LNCAP (cell line): Measurements from ENCODE around the gene ARID4A.

ENCODE experiments used
- CTCF ChIP-seq: fragments of 450-650 bp; IDR thresholded peaks from 2 replicates; pipeline ENCODE4 v1.5.1; 2017; ENCODE audit warnings: mild to moderate bottlenecking

Gene ARID4A

GRCh38 chr14:58297412-58297761, 968 bp upstream of the ARID4A start:
- no peak for TF ChIP-seq CTCF

GRCh38 chr14:58297762-58298476, 436 bp upstream of the ARID4A start:
- no peak for TF ChIP-seq CTCF

GRCh38 chr14:58299401-58300330, 1.3 kb downstream of the ARID4A start:
- no peak for TF ChIP-seq CTCF

- no peak for TF ChIP-seq CTCF
Observed at GRCh38 chr14:58301416-58301815, 3.1 kb downstream of the ARID4A start.

- no peak for TF ChIP-seq CTCF
Observed at GRCh38 chr14:58305730-58306129, 7.4 kb downstream of the ARID4A start.

GRCh38 chr14:58307597-58308316, 9.4 kb downstream of the ARID4A start:
- no peak for TF ChIP-seq CTCF

- TF ChIP-seq CTCF: no peak
Observed at GRCh38 chr14:58309086-58309485, 10.7 kb downstream of the ARID4A start.
